Measurements from ENCODE around the gene MATN4.

Gene MATN4

DNA sequence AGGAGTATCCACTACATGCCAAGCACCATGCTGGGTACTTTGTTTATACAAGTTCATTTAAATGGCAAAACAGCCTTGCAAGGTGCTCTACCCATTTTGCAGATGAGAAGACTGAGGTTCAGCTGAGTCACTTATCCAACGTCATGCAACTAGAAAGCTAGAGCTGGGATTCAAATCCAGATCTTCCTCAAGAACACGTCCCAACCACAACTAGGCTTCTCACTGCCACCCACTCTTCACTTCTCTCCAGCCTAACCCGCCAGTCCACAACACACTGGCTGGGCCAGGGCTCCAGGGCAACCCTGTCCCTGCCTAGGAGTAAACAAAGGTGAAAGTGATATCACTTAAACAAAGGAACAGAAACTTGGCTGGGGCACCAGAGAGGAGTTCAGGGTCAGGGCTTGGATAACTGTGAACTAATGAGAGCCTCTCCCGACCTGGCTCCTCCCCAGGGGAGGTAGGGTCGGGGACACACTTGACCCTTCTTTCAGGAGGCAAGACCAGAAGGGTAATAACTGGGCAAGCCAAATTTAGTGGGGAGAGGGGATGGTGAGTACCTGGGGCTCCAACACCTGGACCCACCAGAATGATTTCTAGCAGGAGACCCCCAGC, 32.2 kb upstream of the MATN4 start:
- no peak for DNase-seq

DNA sequence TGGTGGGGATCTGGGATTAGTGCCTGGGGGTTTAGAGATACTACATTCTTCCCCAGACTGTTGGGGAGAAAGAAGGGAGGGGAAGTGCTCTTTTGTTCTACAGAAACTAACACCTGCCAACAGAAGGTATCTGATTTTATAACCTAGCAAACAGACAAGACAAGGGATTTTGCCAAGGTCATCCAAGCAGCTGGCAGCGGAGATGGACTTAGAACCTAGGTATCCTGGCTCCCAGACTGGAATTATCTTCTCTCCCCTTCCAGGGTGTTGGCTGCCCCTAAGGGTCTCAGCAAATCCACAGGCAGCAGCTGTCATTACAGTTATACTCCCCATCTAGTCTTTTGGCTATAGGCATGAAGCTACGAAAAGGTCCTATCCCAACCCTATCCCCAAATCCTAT, 31.7 kb upstream of the MATN4 start:
- no peak for DNase-seq

DNA sequence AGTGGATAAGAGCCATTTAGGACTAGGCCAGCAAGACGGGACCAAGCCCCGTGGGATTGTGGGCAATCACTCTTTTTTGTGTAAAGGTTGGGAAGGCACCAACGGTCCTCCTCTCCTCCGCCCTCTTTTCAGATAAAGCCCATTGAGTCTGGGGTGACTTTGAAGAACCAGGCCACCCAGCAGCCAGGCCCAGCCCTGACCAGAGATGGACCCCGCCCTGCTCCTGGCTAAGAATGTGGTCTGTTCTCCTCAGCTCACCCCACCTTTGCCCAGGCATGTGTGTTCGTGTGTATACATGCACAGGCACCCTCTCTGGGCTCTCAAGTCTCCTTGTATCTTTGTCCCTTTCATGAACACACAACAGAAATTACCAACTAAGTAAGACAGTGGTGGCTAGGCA, 31.0 kb upstream of the MATN4 start:
- DNase-seq, result no peak

DNA sequence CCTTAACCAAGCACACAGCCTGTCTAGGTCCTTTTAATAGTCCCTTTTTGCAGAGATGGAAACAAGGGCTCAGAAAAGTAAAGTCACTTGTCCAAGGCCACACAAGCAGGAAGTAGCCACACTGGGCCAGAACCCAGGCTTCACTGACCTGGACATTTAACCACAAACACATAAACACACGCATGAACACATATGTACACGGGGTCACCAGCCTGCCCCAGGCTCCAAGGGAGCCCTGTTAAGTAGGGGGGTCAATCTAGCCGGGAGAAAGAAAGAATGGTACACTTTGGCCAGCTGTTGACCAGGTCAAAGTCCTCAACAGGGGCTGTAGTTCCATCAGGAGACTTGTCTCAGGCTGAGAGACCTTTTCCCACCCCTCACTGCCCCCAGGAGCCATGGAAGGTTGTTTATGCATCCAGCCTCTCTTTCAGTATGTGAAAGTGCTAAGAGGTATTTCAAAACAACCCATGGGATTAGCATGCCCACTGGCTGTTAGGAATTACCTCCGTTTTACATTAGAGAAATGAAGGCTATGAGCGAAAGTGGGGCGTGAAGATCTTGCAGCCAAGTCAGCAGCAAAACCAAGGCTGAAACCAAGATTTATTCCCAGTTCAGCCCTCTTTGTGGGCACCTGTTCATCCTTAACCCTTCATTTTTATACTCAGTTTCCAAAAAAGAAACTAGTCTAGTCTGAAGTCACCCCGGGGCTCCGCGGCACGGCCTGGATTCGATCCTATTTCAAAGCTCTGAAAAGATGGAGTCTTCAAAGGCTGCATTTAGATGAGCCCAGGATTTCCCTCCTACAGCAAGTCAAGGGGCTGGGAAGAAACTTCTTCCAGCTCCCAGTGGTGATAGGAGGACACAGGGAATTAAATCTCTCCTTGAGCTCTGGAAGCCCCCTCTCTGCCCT, 30.3 kb upstream of the MATN4 start:
- no peak for DNase-seq

DNA sequence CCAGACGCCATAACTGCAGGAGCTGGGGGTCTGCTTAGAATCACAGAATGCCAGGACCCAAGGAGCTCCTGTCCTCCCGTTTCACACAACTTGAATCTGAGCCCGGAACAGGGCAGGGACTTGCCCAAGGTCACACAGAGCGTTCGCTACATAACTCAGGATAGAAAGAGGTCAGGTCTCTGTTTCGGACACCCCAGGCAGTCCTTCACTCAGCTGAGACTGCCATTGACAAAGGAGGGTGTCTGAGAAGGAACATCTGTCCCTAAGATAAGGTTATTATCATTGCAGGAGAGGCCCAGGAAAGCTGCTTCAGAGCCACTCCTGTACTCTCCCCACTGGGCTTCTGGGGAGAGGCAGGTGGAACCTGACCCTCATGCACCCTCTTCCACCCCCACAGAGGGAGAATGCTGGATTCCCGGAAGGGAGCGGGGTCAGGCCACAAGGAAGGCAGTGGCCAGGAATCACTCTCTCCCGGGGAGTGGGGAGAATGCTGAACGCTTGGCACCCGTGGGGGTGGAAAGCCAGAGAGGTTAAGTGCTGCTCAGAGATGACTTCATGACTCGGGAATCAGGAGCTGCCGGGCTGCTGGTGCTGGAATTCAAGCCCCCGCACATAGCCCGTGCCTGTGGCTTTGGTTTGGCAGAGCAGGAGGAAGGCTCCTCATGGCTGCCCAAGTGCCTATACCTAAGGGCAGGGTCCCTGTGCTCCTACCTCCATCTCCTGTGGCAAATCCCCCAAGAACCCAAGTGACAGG, 29.4 kb upstream of the MATN4 start:
- DNase-seq, result no peak

DNA sequence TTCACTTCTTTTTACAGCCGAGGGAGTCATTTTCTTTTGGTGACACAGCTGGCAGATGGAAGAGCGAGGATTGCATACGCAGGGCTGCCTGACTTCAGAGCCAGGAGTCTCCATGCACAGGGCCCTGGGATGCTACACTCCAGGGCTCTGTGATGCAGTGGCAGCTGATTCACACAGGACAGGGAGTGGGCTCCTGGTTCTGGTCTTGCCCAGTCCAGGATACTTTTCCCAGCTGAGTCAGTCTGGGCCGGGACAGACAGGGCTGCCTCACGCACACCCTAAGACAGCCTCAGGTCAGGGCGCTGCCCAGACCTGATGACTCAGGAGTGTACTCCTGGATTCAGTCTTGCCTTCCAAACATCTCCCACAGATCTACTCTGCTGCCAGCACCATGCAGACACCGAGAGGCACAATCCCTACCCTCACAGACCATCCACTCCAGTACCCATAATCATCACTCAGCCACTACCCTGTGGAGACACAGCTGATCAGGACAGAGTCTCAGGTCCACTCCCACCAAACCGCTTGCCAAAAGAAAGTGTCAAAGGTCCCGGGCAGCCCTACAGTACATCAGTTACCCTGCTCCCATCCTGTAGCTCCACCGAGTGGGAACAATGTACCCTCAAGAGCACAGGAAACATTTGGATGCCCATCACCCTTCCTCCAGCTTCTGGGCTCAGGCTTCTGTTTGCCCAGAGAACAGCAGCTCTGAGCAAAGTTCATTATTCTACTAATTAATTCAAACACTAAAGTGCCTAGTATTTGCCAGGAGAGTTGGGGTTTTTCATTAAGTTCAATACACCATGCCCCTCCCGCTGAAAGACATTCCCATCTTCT, 28.6 kb upstream of the MATN4 start:
- no peak for DNase-seq

DNA sequence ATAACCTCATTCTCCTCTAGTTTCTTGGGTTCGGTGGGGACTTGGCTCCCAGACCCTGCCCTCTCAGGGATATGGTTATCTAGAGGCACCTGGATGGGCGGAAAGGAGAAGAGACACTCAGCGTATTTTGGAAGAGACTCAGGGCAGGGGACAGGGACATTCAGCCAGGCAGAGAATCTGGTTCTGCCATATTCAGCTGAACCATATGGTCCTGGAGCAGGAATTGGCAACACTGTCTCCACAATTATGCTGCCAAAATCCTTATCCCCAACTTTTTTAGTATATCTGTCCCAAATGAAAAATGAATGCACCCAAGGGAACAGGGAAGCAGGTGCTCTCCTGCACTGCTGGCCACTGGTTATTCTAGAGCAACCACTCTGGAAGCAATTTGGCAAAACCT, 22.4 kb upstream of the MATN4 start:
- no peak for DNase-seq

DNA sequence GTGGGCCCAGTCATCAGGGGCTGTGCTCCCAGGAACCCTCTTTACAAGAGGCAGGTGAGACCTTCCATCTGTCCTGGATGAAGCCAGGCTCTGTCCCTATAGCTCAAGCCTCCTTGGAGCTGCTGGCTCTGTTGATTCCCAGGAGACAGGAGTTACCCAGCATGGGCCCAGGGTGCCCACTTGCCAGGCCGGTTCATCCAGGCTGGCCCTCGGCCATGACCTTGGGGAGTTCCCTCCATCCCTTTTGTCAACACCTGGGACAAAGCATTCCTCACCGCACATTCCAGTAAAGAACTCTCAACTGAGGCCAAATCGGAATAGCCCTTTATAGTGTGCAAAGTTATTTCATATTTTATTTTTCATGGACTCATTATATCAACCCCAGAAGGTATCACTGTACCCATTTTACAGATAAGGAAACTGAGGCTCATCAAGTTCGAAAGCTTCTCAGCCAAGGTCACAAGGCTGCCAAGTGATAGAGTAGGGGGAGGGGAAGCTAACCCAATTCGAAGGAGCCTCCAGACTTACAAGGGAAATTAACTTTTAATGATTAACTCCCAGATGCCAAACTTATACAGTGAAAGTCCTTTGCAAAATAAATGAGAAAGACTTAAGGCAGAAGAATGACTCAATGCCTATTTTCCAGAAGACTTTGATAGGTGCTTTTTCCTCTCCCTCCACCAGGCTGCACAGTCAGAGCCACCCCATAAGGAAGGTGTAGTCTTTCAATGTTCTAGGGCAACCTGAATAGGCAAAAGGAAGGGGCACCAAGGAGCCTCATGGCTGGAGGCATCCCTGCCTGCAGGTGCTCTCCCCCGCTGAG, 21.6 kb upstream of the MATN4 start:
- DNase-seq, result no peak

DNA sequence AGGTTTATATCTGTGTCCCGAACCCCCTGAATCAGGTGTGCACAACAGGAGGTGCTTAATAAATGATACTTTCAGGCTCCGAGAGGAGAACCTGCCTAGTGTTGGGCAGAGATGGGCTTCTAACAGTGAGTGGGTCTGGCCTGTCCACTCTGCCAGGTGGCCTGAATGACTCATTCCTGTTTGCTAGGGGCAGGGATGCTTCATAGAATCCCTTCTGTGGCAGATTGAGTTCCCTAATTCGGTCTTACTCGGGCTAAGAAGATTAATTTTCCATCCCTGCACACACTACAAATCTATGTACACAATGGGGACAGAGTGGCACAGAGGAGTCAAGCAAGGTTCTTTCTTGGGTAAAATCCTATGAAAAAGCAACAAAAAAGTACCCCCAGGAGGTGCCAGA, 20.4 kb upstream of the MATN4 start:
- DNase-seq, result no peak

DNA sequence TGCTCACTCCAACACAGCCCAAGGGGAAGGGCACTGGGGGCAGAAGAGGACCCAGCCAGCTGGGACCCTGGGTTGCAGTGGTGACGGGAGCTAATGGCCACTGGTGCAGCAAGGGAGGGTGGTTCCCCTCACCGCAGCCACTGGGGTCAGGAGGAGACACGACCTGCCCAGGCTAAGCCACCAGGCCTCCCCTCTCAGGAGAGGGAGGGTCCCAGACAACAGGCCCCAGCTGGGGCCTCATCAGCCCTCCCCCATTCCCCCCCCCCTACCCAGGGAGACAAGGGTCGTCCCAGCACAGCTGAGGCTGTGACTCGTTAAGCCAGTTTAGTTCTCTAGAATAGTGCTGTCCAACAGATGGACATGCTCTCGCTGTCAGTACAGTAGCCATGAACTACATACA, 17.3 kb upstream of the MATN4 start:
- no peak for DNase-seq

DNA sequence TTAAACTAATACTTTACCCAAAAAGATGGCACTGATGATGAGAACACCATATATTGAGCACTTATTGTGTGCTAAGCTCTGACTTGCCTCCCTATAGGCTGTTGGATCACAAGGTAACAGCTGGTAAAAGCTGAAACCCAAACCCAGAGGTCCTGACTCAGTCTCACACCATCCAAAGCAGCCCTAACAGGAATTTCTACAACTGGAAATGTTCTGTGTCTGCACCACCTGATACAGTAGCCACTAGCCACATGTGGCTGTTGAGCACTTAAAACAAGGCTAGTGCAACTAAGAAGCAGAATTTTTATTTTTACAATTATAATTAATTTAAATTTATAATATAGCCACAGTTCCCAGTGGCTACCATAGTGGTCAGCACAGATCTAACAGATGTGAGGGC, 15.6 kb upstream of the MATN4 start:
- no peak for DNase-seq

DNA sequence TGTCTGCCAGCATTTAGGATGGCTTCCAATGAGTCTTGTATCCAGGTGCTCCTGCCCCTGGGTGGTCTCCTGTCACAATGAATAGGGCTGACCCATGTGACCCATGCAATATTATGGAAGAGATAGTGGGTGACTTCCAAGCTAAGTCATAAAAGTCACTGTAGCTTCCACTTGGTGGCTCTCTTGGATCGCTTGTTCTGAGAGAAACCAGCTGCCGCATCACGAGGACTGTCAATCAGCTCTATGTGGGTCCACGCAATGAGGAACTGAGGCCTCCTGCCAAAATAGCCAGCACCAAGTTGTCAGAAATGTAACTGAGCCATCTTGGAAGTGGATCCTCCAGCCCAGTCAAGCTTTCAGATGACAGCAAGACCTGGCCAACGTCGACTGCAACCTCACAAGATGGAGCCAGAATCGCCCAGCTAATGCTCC, 14.9 kb upstream of the MATN4 start:
- peak; percentile 15 for DNase-seq

DNA sequence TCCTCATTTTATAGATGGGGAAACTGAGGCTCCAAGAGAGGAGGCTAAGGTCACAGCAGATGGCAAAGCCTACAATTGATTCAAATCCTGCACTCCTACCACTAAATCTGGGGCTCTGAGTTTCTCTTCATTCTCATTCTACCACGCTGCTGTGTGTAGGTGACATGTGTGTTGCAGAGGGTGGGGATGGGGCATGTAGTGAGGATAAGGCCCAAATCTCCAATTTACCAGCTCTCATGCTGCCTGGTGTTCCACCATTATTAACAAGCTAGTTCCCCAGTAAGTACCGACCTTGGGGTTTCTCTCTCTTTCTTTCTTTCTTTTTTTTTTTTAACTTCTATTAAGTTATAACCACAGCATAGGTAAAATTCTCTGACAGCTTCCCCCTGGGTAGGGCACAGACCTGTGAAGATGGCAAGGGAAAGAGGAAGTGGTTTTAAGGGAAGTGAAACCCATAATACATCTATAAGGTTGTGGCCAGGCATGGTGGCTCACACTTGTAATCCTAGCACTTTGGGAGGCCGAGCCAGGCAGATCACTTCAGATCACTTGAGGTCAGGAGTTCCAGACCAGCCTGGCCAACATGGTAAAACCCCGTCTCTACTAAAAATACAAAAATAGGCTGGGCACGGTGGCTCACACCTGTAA, 13.0 kb upstream of the MATN4 start:
- DNase-seq, result no peak

DNA sequence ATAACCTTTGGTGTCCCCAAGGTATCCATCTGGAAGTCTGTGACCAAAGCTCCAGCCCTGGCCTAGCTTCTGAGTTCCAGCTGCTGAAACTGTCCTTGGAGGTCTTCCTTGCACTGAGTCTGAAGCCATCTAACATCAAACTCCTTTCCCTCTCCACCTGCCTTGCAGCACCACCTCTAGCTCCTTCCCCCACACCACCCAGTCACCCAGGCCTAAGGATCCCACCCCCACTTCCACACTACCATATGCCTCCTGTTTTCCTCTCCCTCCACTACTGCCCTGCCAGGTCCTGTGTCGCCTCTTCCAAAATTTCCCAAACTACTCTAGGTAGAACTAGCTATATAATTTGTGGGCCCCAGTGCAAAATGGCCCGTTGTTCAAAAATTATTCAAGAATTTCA, 10.8 kb upstream of the MATN4 start:
- DNase-seq, result no peak

DNA sequence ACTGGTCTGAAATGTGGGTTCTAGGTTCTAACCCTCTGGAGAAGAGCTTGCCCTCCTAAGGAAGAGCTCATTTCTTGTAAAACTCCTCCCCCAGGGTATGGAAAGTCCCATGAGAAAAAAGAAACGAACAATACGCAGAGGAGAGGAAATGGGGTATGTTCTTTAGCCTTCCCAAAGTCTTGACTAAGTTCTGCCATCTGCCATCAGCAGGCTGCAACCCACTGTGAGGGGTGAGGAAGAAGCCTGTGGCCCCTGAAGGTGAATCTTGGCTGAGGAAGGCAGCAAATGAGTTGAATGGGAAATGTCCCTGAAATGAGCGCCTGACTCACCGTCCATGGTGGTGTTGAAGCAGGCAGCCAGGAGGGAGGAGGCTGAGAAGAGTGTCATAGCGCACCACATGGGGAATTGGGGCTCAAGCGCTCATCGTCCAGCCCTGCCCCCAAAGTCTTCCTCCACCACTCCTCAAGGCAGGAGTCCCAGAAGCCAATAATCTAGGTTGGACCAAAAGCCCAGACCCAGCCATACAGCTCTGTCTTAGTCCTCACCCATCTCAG, 10.4 kb upstream of the MATN4 start:
- no peak for DNase-seq

DNA sequence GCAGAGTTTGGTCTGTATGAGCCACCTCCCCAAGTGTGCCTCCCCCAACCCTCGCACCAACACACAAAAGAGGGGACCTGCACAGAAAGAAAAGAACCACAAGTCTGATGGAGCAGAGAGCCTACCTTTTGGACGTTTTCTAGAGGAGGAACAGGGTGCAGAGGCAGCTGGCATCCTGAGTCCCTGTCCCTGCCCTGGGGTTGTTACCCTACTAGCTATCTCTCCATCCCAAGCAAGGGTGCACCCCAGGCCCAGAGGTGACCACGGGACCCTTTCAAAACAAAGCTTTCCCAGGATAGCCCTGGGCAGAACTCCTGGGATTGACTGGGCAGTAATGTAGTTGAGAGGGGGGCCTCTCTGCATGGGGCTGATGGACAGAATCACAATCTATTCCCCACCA, 9.7 kb upstream of the MATN4 start:
- DNase-seq, result no peak

DNA sequence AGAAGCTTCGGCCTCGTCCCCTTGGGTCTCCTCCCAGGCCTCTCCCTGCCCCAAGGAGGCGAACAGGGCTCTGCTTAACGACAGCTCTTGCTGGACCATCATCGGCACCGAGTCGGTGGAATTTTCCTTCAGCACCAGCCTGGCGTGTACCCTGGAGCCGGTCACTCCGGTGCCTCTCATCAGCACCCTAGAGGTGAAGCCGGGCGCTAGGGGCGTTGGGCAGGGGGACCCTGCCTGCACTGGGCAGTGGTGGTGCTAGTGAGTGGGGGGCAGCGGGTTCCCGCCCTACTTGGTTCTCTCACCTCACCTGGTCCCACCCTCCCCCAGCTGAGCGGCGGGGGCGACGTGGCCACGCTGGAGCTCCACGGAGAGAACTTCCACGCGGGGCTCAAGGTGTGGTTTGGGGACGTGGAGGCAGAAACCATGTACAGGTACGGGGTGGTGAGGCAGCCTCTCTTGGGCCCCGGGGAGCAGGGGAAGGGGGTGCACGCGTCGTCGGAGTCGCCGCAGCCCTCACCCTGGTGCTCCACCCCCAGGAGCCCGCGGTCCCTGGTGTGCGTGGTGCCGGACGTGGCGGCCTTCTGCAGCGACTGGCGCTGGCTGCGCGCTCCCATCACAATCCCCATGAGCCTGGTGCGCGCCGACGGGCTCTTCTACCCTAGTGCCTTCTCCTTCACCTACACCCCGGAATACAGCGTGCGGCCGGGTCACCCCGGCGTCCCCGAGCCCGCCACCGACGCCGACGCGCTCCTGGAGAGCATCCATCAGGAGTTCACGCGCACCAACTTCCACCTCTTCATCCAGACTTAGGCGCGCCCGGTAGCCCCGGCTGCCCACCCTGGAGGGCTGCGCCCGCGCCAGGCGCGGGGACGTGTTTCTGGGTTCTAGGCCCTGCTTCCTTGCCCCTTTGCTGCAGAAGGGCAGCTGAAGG, 8.3 kb upstream of the MATN4 start:
- no peak for DNase-seq

DNA sequence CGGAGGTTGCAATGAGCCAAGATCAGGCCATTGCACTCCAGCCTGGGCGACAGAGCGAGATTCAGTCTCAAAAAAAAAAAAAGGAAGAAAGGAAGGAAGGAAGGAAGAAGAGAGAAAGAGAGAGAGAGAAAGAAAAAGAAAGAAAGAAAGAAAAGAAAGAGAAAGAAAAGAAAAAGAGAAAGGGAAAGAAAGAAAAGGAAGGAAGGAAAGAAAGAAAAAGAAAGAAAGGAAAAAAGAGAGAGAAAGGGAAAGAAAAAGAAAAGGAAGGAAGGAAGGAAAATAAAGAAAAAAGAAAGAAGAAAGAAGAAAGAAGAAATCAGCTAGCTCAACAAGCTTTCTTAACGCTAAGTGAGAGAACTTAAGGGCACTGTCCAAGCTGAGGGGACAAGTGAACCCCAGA, 7.6 kb upstream of the MATN4 start:
- no peak for DNase-seq

DNA sequence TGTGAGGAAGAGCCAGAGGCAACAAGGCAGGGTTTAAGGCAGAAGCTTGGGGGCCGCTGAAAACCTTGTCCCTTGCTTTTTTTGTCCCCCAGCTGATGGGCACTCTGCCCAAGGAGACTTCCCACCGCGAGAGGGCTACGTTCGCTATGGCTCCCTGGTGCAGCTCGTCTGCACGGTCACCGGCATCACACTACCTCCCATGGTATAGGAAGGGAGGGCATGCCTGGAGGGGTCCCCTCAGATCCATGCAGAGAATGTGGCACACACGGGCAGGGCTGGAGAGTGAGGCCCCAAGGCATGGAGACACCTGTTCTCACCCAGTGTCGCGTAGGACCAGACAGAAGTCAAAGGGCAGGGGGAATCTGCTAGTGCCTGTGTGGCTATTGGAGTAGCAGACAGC, 5.8 kb upstream of the MATN4 start:
- DNase-seq, result no peak

DNA sequence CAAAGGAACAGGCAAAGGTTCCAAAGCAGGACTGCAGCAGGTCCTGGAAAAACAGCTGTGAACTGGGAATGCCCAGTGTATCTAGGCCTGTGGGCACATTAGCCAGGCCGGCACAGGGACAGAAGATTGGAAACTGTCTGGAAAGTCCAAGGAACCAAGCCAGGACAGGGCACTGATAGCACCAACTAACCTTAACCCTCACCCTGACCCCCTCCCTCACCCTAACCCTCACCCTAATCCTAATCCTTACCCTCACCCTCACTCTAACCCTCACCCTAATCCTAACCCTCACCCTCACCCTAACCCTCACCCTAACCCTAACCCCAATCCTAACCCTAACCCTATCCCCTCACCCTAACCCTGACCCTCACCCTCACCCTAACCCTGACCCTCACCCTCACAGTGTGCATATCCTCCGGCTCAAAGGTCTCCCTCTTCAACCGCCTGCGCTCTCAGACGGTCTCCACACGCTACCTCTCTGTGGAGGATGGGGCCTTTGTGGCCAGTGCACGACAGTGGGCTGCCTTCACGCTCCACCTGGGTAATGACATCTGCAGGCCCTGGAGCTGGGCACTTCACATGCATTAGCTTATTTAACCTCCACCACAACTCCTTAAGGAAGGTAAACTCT, 5.1 kb upstream of the MATN4 start:
- DNase-seq, result no peak

All from NCI-H1092 treated with DMSO at 0.1 percent for 48 hours (cell line).